ENCODE results near the gene GPHA2. TPM values are rescaled to one million over a fixed set of nuclear protein-coding genes. Genes with fewer than 3 reads are reported as not detected.

Gene GPHA2
- total and polyA plus RNA-seq, 2 experiments from 2014 or later, result not detected

DNA sequence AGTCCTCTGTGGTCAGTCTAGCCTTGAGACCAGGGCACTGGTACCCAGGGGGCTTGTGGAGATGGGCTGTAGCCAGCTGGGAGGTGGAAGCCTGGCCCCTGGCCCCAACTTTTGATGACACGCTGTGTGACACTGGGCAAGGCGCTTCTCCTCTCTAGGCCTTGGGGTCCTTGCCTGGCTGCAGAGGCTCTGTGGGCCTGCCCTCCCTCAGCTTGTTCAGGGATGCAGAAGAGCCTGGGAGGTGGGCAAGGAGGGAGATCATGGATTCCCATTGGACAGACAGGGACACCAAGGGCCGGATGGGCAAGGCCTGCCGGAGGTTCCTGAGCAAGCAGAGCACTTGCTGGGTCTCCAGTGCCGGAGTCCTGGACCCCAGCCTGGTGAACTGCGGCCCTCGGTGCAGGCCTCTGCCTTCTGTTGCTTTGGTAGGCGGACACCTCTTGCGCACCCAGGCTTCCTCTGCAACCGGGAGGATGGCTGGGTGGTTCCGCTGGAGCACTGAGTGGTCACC is 12.5 kb downstream of the GPHA2 start:
- DNase-seq (ENCODE audit: low spot score), result no peak
- Histone ChIP-seq H3K4me1 (ENCODE audit: insufficient read depth) (peaks cover 6% of the 10 kb centered on the region), H3K79me2 (peaks cover 10% of the 10 kb centered on the region), H3K9me2 (replicated peaks; ENCODE audit: insufficient read depth) (no peaks in the 10 kb centered on the region), H3K27me3 (no peaks in the 10 kb centered on the region), H3K4me2 (peak overlapping the region; percentile 89), H4K20me1 (ENCODE audit: insufficient read depth, poor library complexity, severe bottlenecking) (no peaks in the 10 kb centered on the region), H3K9me3 (ENCODE audit: low read depth) (no peaks in the 10 kb centered on the region), H3K36me3 (replicated peaks; ENCODE audit: insufficient read depth, low read depth) (no peaks in the 10 kb centered on the region), H3K4me3 (no peak overlapping the region), H2AFZ (no peak overlapping the region), H3K27ac (no peak overlapping the region)
- TF ChIP-seq EZH2phosphoT487 (IDR thresholded peaks at IDR 0.05; ENCODE audit: low read depth, severe bottlenecking, unreplicated experiment), result no peak
- TF ChIP-seq EZH2 (IDR thresholded peaks at IDR 0.05; ENCODE audit: borderline replicate concordance), result no peak
- TF ChIP-seq CTCF (IDR thresholded peaks at IDR 0.05; ENCODE audit: poor library complexity), result no peak
- 96% methylated on average over 11 of the region's 11 CpGs for WGBS (ENCODE audit: low lambda C conversion rate, missing lambda C conversion rate)

- Histone ChIP-seq H3K4me3 (no peak overlapping the region), H3K27ac (no peak overlapping the region), H3K9me2 (replicated peaks; ENCODE audit: insufficient read depth) (no peaks in the 10 kb centered on the region), H3K27me3 (no peaks in the 10 kb centered on the region), H3K4me2 (no peak overlapping the region), H3K4me1 (ENCODE audit: insufficient read depth) (peaks cover 9% of the 10 kb centered on the region), H3K9me3 (ENCODE audit: low read depth) (no peaks in the 10 kb centered on the region), H3K79me2 (peaks cover 15% of the 10 kb centered on the region), H2AFZ (no peak overlapping the region), H3K36me3 (replicated peaks; ENCODE audit: insufficient read depth, low read depth) (no peaks in the 10 kb centered on the region), H4K20me1 (ENCODE audit: insufficient read depth, poor library complexity, severe bottlenecking) (no peaks in the 10 kb centered on the region)
- TF ChIP-seq CTCF (IDR thresholded peaks at IDR 0.05; ENCODE audit: poor library complexity) (no peak), EZH2phosphoT487 (IDR thresholded peaks at IDR 0.05; ENCODE audit: low read depth, severe bottlenecking, unreplicated experiment) (no peak), EZH2 (IDR thresholded peaks at IDR 0.05; ENCODE audit: borderline replicate concordance) (no peak)
- 75% methylated on average over 2 of the region's 3 CpGs for WGBS (ENCODE audit: low lambda C conversion rate, missing lambda C conversion rate)
- DNase-seq (ENCODE audit: low spot score), result no peak
Measured at GRCh38 chr11:64921384-64921783, 14.3 kb downstream of the GPHA2 start.

DNA sequence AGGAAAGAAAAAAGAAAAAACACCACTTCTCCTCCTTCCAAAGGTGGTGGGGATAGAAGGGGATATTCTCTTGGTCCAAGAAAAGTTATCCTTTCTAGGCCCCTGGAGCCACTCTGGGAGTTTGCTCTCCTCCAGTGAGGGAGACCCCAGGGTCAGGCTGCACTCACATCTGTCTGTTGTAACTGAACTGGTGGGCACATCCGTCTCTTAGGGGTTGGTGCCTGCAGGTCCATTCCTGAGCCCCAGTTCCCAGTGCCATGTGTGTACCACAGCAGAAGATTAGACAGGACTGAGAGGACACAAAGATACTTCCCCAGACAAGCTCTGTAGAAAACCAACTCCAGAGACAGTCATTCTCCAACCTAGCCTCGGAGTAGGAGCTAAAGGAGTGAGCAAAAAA is 15.6 kb downstream of the GPHA2 start:
- Histone ChIP-seq H3K27me3 (no peaks in the 10 kb centered on the region), H3K79me2 (peaks cover 24% of the 10 kb centered on the region), H3K9me3 (ENCODE audit: low read depth) (no peaks in the 10 kb centered on the region), H3K27ac (no peak overlapping the region), H3K9me2 (replicated peaks; ENCODE audit: insufficient read depth) (no peaks in the 10 kb centered on the region), H4K20me1 (ENCODE audit: insufficient read depth, poor library complexity, severe bottlenecking) (no peaks in the 10 kb centered on the region), H3K4me1 (ENCODE audit: insufficient read depth) (peaks cover 16% of the 10 kb centered on the region), H3K4me2 (no peak overlapping the region), H3K36me3 (replicated peaks; ENCODE audit: insufficient read depth, low read depth) (no peaks in the 10 kb centered on the region), H3K4me3 (no peak overlapping the region), H2AFZ (no peak overlapping the region)
- WGBS (ENCODE audit: low lambda C conversion rate, missing lambda C conversion rate), result 56% methylated on average over 2 of the region's 2 CpGs
- TF ChIP-seq CTCF (IDR thresholded peaks at IDR 0.05; ENCODE audit: poor library complexity) (no peak), EZH2phosphoT487 (IDR thresholded peaks at IDR 0.05; ENCODE audit: low read depth, severe bottlenecking, unreplicated experiment) (no peak), EZH2 (IDR thresholded peaks at IDR 0.05; ENCODE audit: borderline replicate concordance) (no peak)
- no peak for DNase-seq (ENCODE audit: low spot score)

DNA sequence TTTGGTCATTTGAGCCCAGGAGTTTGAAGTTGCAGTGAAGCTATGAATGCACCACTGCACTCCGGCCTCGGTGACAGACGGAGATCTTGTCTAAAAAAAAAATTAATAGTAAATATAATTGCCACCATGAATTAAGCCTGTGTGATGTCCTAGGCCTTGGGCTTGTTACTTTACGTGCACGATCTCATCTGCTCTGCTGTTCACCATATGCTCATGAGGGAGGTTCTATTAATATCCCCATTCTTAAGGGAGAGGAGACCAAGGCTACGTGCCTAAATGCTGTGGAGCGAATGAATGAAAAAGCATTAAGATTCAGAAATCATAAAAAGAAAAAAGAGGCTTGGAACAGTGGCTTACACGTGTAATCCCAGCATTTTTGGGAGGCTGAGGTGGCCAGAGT is 16.1 kb downstream of the GPHA2 start:
- H3K9me2 ChIP-seq (replicated peaks; ENCODE audit: insufficient read depth), result no peaks in the 10 kb centered on the region
- H3K36me3 ChIP-seq (replicated peaks; ENCODE audit: insufficient read depth, low read depth), result no peaks in the 10 kb centered on the region
- H3K9me3 ChIP-seq (ENCODE audit: low read depth), result no peaks in the 10 kb centered on the region
- H3K4me1 ChIP-seq (ENCODE audit: insufficient read depth), result peaks cover 16% of the 10 kb centered on the region
- peaks cover 23% of the 10 kb centered on the region for H3K79me2 ChIP-seq
- no peak overlapping the region for H3K27ac ChIP-seq
- H2AFZ ChIP-seq, result no peak overlapping the region
- no peaks in the 10 kb centered on the region for H4K20me1 ChIP-seq (ENCODE audit: insufficient read depth, poor library complexity, severe bottlenecking)
- H3K4me2 ChIP-seq, result no peak overlapping the region
- no peak overlapping the region for H3K4me3 ChIP-seq
- no peaks in the 10 kb centered on the region for H3K27me3 ChIP-seq
- TF ChIP-seq EZH2phosphoT487 (IDR thresholded peaks at IDR 0.05; ENCODE audit: low read depth, severe bottlenecking, unreplicated experiment) (no peak), EZH2 (IDR thresholded peaks at IDR 0.05; ENCODE audit: borderline replicate concordance) (no peak), CTCF (IDR thresholded peaks at IDR 0.05; ENCODE audit: poor library complexity) (no peak)
- no peak for DNase-seq (ENCODE audit: low spot score)
- 94% methylated on average over 8 of the region's 8 CpGs for WGBS (ENCODE audit: low lambda C conversion rate, missing lambda C conversion rate)

All from hepatocyte (in vitro differentiated cells).